ENCODE results near the gene CASZ1.

Gene CASZ1

DNA sequence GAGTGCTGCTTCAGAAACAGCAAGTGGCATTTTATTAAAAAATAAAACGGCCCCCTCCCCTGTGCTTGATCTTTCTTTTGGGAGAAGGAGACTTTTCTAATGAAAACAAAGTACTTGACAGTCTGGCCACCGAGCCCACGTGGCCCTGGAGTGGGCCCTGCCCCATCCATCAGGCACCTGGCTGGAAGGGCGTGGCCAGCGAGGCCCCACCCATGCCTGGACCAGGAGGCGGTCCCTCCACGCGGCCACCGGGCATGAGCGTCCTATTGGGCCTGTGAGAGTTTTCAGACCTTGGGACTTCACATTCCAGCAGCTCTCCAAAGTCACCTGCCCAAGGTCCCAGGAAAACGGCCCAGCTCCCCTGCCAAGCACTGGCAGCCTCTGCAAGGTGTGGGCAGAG is 144.7 kb downstream of the CASZ1 start:
- no peak for DNase-seq (ENCODE audit: low read depth)

DNA sequence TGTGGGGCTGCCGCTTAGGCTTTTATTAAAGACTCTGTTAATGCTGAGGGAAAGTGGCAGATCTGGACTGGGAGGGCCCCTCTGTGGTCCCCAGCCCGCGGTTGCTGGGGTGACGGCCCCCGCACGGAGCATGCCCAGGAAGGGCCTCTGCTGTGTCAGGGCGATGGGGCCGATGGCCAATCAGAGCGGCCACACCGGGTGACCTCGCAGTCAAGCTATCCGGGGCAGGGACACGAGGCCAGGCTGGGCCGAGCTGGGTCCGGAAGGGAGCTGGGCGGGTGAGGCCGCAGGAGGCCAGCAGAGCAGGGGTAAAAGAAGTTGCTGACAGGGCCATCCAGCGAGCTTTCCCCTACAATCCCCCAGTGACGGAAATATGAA is 145.1 kb downstream of the CASZ1 start:
- DNase-seq (ENCODE audit: low read depth) = no peak

DNA sequence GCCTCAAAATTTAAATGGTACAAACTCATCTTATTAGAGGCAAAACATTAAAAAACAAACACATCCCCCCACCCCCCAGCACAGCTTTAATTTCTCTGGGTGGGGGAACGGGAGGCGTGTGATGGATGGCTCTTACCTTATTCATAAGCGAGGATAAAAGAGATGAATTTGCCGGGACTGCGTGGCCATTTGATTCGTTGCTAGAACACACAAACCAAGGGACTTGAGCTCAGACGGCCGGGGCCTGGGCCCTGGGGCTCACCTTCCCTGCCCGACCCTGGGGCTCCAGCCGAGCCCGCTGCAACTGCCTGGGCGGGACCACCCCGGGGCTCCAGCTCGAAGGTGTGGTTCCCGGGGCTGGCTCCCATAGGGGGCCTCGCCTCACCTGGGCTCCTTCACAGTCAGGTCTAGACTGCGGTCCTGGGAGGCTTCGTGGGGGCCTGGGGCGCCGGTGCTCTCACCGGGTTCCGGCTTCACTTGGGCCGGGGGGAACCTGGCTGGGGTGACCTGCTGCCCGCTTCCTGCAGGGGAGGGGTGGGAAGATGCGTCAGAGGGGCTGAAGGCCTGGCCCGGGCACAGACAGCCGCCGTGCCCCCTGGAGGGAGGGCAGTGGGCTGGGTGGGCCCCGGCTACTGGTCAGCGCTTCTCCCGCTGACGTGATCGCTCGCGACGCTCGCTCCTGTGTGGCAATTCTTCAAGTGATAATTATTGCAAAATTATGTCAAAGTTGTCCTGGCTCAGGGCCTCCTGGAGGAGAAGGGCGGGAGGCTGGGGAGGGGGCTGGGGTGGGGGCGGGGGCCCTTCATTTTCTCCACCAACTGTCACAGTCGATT is 145.7 kb downstream of the CASZ1 start:
- DNase-seq (ENCODE audit: low read depth) = no peak

DNA sequence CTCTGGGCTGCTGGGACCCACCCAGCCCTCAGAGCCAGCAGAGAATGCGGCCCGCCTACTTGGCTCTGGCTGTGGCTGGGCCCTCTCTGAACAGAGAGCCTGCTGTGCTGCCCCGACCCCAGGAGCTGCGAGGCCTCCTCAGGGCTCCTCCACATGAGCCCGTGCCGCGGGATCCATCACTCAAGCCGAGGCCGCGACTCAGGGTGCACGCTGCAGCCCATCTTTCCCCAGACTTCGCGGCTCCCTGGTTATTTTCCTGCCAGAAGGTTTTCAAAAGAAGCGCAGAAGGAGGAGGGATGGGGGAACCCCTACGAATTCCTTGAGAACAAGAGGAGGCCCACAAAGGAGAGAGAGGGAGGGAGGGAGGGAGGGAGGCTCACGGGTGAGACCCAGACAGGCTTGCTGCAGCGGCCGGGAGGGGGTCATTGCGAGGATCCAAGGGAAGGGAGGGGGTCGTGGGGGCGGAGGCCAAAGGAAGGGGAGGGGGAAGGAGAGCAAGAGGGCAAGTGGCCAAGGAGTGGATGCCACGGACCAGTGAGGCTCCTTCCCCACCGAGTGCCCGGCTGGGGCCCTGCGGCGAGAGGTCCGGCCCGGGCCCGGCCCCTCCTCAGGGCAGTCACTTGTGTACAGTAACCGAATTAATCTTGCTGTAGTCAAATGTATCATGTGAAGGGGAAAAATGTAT is 146.8 kb downstream of the CASZ1 start:
- no peak for DNase-seq (ENCODE audit: low read depth)

DNA sequence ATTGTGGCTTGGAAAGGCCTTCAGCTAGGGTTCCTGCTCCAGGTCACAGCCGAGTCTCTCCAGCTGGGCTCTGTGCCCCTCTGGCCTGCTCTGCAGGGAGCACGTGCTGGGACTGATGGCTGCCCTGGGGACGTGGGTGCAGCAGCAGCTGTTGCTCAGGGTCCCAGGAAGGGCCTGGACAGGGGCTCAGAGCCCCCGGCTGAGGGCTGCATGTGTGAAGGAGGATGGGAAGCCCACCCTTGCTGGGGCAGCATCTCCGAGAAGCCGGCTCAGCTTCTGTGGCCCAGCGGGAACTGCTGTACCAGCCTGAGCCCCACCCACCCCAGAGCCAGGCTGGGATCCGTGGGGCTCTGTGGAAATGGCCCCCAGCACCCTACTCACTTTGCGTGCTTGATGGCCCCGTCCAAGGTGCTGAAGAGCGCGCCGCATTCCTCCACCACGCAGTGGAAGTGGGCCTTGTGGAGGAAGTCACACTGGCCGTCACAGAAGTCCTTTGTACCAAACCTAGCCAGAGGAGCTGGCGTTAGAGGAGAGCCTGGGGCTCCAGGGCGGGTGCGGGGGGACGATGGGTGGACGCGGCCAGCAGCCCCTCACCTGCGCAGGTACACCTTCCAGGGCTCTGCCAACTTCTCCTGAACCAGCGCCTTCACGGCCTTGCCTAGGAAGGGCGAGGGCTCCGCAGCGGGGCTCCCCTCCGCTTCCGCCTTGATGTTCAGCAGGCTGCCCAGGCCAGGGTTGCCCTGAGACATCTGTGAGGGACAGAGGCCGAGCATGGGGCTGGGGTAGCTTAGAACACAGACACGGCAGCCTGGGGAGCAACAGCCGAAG is 147.5 kb downstream of the CASZ1 start:
- peak; percentile 4 for DNase-seq (ENCODE audit: low read depth)

DNA sequence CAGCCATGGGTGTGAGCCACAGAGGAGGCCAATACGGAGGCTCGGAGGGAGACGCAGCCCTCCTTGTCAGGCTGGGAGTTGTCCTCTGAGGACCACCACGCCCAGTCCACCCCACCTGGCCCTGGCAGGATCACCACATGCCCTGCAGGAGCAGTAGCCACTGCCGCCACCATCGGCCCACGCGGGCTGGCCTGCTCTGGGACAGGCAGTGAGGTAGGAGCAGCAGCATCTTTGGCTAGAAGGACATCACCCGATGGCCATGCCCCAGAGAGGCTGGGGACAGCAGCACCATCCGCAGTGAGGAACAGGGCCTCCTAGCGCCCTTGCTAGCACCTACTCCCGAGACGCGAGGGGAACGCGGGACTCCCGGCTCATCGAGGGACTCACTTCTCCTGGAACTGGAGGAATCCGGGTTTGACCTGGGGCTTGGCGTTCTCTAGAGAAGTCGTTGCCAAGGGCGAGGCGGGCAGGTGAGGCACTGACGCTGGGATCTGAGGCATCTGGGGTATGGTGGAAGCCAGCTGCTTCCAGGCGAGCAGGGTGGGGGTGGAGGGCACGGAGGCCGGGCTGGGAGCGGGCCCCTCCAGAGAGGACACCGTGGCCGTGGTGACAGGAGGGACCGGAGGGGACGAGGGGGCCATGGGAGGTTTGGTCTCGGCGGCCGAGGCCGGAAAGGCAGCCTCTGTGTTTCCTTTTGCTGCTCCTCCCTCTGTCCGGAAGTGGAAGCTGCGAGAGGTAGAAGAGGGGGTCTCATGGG is 148.9 kb downstream of the CASZ1 start:
- no peak for DNase-seq (ENCODE audit: low read depth)

DNA sequence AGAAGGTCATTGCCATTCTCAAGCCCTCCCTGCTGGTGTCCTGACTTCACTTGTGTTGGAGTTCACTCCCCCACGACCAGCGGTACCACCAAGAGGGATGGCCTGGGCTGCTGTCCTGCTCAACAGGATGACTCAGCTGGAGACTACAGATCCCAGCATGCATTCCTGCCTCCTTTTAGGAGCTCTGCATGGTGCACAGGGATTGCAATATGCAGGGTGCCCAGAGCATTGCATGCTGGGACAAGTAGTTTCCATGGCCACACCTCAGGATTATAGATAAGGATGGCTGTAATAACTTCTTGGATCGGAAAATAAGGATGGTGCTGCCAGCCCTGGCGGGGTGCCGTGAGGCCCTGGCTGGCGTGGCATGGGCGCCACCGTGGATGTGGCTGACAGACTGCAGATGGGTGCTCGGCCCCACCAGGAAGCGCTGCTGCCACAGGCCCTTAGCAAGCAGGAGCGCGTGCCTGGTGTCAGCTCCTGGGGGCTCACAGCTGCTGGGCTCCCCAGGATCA is 150.0 kb downstream of the CASZ1 start:
- DNase-seq (ENCODE audit: low read depth) = peak; percentile 80

DNA sequence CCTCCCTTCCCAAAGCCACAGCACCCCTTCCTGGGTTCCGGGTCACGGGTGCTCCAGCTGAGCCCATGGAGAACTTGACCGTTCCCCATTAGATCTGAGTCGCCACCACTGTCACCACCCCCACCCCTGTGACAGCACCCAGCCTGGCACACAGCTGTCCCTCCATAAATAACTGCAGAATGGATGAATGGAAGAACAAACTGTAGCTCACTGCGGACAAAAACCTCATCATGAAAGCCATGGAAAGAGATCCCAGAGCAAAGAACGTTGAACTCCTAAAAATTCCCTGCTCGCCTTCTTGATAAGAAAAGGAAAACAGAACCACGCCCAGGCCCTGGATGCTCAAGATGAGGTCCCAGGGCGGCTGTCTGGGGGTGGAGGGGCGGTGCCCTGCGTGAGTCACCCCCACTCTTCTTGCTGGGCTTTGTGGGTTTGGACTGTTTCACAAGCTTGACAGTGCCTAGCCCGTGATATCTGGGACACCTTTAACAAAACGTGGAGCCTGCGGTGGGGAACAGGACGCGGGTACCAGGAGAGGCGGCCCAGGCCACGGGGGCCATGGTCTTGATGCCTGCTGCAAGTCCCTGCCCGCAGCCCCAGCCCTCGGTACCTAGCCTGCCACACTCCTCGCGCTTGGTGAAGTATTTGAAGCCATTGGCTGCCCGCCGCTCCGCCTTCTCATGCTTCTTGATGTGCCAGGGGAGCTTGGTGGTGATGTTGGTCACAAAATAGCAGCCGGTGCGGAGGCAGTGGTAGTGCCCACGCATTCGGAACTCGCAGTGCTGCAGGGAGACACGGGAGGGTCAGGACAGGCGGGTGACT is 151.9 kb downstream of the CASZ1 start:
- peak; percentile 46 for DNase-seq (ENCODE audit: low read depth)

DNA sequence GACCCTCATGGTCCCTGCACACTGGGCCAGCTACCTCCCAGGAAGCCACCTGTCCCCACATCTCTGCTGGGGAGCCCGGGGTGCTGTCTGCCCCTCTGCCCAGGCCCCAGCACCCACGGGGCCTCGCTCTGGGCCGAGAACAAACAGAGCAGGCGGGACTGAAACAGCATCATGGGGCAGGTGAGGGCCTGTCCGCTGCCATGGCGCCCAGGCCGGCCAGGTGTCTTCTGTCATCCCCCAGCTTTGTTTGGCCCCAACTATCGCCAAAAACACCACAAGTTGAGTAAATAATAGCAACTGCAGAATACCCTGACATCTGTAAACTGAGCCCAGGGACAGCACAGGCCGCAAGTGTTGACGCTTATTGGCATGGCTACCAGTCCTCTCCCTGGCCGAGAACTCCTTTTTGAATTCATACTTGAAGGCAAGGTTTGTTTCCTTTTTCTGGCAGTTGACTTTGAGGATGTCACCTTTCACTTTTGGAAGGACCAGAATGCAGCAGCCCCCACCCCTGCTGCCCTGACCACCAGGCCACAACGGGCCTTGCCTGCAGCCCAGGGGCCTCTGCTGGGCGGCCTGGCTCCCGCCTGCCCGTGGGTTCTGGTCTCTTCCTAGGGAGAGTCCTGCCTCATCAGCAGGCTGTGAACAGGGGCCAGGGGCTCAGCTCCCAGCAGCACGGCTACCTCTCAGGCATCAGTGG is 152.7 kb downstream of the CASZ1 start:
- DNase-seq (ENCODE audit: low read depth) = no peak

DNA sequence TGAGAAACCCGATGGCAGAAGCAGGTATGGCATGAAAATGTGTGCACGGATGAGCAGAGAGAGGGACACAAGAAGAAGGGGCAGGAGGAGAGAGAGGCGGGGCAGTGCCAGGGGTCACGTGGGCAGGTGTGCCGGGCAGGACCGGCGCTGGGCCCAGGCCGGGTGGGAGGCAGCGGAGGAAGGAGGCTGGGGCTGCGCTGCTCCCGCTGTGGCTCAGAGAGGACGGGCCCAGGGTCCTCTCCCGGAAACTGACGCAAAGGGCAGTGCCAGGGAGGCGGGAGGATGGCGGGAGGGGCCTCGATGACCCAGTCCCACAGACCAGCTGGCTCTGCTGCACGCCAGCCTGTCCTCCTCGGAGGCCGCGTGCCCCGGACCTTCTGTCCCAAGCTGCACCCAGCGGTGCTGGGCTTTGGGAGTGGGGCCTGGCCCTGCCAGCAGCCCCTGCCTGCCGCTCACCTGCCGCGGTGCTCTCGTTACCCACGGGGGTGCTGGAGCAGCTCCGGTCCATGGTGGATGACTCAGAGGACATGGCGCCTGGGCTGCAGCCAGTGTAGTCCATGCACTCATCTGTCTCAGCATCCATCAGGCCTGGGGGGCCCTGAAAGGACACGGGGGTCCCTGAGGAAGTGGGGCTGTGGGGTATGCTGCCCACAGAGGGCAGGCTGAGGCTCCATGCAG is 153.9 kb downstream of the CASZ1 start:
- no peak for DNase-seq (ENCODE audit: low read depth)

DNA sequence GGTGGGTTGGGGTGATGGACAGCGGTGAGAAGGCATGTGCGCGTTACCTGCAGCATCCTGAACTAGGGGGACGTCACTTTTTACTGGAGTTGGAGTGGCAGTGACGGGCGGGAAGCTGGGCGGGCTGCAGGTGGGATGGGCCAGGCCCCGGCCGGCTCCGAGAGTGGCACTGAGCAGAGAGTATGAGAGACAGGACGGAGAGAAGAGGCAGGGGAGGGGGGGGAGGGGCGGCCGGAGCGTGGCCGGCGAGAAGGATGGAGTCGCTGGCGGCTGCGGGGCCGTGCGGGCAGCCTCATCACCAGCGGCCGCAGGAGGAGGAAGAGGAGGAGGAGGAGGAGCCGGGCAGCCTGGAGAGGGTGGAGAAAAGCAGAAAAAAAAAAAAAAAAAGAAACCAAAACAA is 154.5 kb downstream of the CASZ1 start:
- DNase-seq (ENCODE audit: low read depth) = no peak

DNA sequence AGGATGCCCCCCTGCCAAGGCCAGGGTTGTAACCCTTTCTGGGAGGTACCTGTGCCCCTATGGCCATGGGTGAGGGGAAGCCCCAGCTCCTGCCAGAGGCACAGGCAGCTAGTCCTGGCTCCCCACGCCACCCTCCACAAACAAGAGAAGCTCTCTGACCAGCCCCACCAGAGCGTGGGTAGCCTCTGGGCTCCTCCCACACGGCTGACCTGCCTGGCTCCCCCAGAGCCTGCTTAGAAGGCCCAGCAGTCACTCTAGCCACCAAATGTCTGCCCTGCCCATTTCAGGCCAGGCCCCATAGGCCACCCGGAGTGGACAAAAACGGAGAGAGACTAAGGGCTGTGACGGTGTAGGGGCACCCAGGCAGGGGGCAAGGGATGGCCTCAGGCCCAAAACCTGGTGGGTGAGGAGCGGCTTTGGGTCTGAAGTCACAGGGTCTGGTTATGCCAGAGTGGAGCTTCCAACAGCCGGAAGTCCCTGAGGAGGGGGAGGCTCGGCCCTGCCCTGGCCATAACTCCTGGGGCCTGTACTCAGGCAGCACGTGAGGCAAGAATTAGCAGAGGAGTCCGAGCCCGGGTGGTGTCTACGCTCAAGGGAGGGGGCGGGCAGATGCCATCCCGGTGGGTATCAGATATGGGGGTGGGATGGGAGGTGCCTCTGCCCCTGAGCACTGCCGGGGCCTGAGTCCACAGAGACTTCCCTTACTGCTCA is 155.4 kb downstream of the CASZ1 start:
- no peak for DNase-seq (ENCODE audit: low read depth)

DNA sequence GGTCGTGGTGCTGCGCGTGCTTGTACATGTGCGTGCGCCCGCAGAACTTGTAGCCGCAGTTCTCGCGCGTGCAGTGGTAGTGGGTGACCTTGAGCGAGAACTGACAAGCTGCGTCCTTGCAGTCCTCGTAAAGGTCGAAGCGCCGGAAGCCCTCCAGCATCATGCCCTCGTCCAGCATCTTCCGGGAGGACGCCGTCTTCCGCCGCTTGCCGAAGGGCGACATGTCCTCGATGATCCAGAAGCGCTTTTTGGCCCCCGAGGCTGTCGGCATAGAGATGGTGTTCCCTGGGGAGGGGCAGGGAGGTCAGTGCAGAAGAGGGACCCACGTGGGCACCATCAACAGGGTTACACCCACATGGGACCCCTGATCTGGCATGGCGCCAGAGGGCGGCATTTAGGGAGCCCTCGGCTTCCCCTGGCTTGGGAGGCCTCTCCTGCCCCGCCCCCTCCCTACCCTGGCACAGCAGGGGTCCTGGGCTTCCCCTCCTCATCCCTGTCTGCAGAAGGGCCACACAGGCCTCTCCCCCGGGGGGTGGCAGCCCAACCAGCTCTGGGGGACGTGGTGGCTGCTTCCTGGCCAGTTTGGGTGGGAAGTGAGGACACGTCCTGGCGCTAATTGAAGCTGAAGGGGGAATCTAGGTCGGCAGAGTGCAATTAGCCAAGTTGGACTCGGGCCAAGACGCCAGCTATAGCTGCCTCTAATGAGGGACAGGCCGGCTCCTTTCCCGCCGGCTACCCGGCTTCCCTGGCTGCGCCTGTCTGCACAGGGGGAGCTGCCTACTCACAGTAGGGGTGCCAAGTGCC is 156.5 kb downstream of the CASZ1 start:
- DNase-seq (ENCODE audit: low read depth) = no peak

DNA sequence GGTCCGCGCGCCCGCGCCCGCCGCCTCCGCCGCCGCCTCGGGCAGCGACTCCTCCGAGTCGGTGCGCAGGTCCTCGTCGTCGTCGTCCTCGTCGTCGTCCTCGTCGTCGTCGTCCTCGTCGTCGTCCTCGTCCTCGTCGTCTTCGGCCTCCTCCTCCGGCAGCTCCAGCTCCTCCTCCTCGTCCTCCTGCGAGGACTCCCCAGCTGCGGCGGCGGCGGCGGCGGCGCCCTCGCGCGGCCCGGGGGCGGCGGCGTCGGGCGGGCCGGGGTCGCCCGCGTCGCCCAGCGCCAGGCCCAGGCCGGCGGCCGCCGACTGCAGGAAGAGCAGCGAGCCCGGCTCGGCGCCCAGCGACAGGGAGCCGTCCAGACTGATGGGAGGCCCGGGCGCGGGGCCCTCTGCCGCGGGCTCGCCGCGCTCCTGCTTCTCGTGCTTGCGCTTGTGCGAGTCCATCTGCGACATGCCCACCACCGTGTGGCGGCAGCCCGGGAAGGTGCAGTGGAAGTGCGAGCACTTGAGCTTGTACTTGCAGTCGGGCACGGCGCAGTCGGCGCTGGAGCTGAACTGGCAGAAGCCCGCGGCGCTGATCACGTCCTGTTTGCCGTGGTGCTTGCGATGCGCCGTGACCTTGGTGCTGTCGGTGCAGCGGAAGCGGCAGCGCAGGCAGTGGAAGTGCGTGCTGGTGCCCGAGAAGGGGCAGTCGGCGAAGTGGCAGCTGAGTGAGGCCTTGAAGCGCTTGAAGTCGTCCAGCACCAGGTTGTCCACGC is 157.3 kb downstream of the CASZ1 start:
- peak; percentile 4 for DNase-seq (ENCODE audit: low read depth)

DNA sequence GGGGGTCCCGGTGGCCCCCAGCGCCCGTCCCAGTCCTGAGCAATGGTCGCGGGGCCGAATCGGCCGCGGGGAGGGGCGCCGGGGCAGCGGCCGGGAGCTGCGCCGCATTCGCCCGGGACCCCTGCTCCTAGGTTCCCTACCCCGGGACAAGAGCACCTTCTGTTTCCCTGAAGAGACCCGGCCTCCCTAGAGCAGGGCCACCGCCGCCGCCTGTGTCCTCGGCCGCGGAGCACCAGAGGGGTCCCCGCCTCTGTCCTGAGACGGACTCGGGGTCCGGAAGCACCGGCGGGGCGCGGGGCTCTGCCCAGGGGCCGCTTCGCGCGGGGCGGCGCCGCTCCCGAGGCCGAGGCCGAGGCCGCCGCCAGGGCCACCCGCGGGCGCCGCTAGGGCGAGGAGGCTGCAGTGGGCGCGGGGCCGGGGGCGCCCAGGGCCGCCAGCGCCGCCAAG is 157.9 kb downstream of the CASZ1 start:
- no peak for DNase-seq (ENCODE audit: low read depth)

DNA sequence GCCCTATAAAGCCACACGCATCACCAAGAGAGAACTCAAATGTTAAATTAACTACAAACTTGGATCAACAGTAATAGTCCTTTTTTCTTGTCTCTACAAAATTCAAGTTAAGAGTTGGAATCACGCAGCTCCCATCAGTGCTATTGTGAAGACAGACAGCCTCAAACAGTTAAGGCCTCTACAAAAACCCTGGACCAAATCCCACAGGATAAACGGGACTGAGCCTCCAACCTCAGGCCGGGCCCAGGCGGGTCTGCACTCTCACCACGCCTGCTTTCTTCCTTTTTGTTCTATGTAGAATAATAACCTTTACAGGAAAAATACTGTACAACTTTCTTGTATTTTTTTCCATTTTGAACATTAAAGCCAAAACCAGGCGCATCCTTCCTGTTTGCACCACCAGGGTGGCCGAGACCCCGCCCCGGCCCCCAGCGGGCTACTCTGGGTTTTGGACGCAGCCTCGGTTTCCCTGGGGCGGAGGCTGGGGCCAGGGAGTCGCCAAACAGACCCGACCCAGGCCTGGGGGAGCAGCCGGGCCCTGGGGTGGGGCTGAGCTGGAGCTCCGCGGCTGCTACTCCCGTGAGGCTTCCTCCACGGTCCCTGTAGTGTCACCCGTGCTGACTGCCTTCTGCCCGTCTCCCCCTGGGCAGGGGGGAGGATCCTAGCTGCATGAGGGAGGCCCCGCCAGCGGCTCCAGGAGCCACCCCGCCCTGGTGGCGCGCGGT is 158.4 kb downstream of the CASZ1 start:
- no peak for DNase-seq (ENCODE audit: low read depth)

DNA sequence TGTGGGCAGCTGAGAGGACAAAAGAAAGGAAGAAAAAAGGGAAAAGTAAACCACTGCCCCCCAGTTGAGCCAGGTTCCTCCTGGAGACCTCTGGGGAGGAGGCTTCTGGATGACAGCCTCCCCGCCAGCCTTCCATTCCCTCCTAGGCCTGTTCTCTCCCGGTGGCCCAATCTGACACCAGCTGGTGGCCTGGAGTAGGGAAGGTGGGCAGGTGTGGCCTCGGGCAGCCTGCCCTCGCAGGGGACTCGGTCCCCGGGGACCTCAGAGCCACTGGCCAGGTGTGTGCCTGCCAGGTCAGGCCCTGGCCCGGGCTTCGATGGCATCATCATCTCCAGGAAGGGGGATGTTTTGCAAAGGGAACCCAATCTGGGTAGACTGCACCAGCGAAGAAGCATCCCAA is 159.0 kb downstream of the CASZ1 start:
- DNase-seq (ENCODE audit: low read depth) = no peak

Data from amniotic epithelial cell (primary cell).